Type B pancreatic cell (in vitro differentiated cells): ENCODE results near the gene MYOM3. TPM values are rescaled to one million over a fixed set of nuclear protein-coding genes. Genes with fewer than 3 reads are reported as not detected.
"Not testable (repeated sequence)": the region's sequence is repeated elsewhere in the genome, so short reads cannot be mapped to it uniquely, and the experiment has no call there.

Experiments
- DNase-seq: peaks from one replicate; pipeline ENCODE4 v3.0.0; 2021; ENCODE audit warnings: mixed read lengths; ENCODE audit not compliant: unreplicated experiment; ENCODE audit errors: extremely low spot score
- H3K27ac Mint-ChIP-seq: 2 replicates; pipeline ENCODE4 v1.8.0; 2021; ENCODE audit warnings: mild to moderate bottlenecking, mixed read lengths
- H3K27me3 Mint-ChIP-seq: 2 replicates; pipeline ENCODE4 v1.8.0; 2021; ENCODE audit warnings: mixed read lengths
- H3K36me3 Mint-ChIP-seq: 2 replicates; pipeline ENCODE4 v1.8.0; 2021; ENCODE audit warnings: mixed read lengths
- H3K4me1 Mint-ChIP-seq: one replicate; pipeline ENCODE4 v1.8.0; 2021; ENCODE audit warnings: mixed read lengths; ENCODE audit not compliant: unreplicated experiment
- H3K4me3 Mint-ChIP-seq: 2 replicates; pipeline ENCODE4 v1.8.0; 2021; ENCODE audit warnings: mild to moderate bottlenecking, mixed read lengths
- H3K9me3 Mint-ChIP-seq: 2 replicates; pipeline ENCODE4 v1.8.0; 2021; ENCODE audit warnings: mixed read lengths
- CTCF ChIP-seq: fragments of 200-600 bp; sonication (generic); conservative IDR thresholded peaks from 2 replicates; pipeline ENCODE4 v1.5.0; 2021; ENCODE audit warnings: antibody characterized with exemption, mild to moderate bottlenecking
- total RNA-seq: library from RNA; stranded (reverse); gene quantifications from 2 replicates; pipeline ENCODE4 v1.2.1, GENCODE V29; 2021; ENCODE audit warnings: low replicate concordance

MYOM3 gene
- total RNA-seq, 1 donor from 2014 or later = 0.70 TPM

DNA sequence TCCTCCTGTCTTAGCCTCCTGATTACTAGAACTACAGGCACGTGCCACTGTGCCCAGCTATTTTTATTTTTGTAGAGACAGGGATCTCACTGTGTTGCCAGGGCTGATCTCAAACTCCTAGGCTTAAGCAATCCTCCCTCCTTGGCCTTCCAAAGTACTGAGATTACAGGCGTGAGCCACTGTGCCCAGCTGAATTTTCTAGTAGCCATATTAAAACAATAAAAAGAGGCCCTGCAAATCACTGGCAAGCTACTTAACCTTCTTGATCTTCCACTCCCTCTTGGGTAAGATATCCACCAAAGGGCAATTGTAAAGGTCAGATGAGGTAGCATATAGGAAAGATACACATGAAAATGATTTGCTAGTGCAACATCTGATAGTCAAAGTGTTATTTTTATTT is 66.2 kb downstream of the MYOM3 start:
- no peak for TF ChIP-seq CTCF
- no peak overlapping the region for H3K4me3 Mint-ChIP-seq
- H3K4me1 Mint-ChIP-seq = peaks cover 25% of the 10 kb centered on the region
- H3K27ac Mint-ChIP-seq = peak overlapping the region; percentile 68
- H3K27me3 Mint-ChIP-seq = no peaks in the 10 kb centered on the region
- DNase-seq = no peak
- no peaks in the 10 kb centered on the region for H3K36me3 Mint-ChIP-seq
- no peaks in the 10 kb centered on the region for H3K9me3 Mint-ChIP-seq

GRCh38 chr1:24044672-24045071 is 67.3 kb downstream of the MYOM3 start:
- DNase-seq, H3K27me3 Mint-ChIP-seq, H3K9me3 Mint-ChIP-seq, H3K36me3 Mint-ChIP-seq, H3K4me3 Mint-ChIP-seq, H3K27ac Mint-ChIP-seq: not testable (repeated sequence)
- peaks cover 25% of the 10 kb centered on the region for H3K4me1 Mint-ChIP-seq

DNA sequence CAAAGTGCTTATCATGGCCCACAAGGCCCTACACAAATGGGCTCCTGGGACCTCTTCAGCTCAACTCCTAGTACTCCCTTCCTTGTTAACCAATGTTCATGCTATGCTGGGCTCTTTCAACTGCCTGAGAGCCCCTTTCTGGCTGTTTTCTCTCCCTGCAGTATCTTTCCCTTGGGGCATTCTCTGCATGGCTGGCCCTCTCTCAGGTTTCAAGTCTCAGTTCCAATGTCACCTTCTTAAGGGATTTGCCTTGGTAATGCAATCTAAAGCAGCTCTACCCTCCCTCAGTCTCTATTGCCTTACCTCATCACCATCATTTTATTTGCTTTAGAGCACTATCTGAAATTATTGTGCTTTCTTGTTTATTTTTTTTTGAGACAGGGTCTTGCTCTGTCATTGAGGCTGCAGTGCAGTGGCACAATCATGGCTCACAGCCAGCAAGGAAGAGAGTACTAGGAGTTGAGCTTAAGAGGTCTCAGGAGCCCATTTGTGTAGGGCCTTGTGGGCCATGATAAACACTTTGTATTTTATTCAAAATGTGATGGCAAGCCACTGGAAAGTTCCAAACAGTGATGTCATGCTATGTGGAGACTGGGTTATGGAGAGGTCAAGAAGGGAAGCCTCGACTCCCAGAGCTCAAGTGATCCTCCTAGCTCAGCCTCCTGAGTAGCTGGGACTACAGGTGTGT is 68.4 kb downstream of the MYOM3 start:
- Mint-ChIP-seq H3K27ac (no peak overlapping the region), H3K4me3 (no peak overlapping the region), H3K9me3 (no peaks in the 10 kb centered on the region), H3K4me1 (peaks cover 25% of the 10 kb centered on the region), H3K27me3 (no peaks in the 10 kb centered on the region), H3K36me3 (no peaks in the 10 kb centered on the region)
- TF ChIP-seq CTCF = no peak
- no peak for DNase-seq

DNA sequence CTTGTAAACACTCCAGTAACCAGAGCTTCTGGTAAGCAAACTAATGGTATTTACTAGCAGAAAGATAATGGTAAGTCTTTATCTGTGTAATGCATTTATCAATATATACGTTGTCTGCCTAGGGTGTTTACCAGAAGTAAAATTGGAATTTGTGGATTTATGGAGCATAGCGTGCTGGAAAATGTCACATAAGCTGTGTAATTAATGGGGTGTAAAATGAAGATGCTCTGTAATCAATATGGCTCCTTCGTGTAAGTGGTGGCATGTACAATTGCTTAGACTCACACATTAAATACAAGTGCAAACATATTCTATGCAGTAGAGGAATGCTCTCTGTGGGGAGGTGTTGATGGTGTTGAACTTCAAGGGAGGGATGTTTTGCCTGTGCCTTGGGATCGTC is 69.6 kb downstream of the MYOM3 start:
- H3K27ac Mint-ChIP-seq = no peak overlapping the region
- H3K36me3 Mint-ChIP-seq = no peaks in the 10 kb centered on the region
- H3K4me3 Mint-ChIP-seq = no peak overlapping the region
- TF ChIP-seq CTCF = no peak
- H3K9me3 Mint-ChIP-seq = no peaks in the 10 kb centered on the region
- DNase-seq = no peak
- peaks cover 25% of the 10 kb centered on the region for H3K4me1 Mint-ChIP-seq
- H3K27me3 Mint-ChIP-seq = no peaks in the 10 kb centered on the region

DNA sequence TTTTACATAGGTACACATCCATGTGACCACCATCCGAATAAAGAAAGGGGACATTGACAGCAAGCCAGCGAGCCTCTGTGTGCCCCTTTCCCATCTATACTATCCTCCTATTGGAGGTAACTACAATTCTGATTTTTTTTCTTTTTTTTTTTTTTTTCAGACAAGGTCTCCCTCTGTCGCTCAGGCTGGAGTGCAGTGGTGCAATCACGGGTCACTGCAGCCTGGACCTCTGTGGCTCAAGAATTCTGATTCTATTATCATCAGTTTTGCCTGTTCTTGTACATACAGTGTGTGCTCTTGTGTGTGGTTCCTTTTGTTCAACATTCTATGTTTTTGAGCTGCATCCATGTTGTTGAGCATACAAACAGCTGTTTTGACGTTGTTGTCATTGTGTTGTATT is 75.8 kb downstream of the MYOM3 start:
- Mint-ChIP-seq H3K4me3 (no peak overlapping the region), H3K27ac (no peak overlapping the region), H3K27me3 (no peaks in the 10 kb centered on the region), H3K4me1 (peaks cover 4% of the 10 kb centered on the region), H3K9me3 (no peaks in the 10 kb centered on the region), H3K36me3 (no peaks in the 10 kb centered on the region)
- TF ChIP-seq CTCF = no peak
- DNase-seq = no peak

DNA sequence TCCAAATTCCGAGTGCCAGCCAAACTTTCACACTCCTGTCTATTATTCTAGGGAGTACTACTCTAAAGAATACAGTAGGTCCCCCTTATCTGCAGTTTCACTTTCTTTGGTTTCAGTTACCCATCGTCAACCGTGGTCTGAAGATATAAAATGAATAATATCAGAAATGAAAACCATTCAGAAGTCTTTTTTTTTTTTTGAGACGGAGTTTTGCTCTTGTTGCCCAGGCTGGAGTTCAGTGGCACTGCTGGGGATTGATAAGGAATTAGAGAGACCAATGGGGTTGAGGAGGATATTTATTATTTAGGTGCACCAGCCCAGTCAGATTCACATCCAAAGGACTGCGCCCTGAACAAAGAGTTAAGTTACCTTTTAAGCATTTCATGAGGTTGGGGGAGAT is 79.0 kb downstream of the MYOM3 start:
- no peak overlapping the region for H3K27ac Mint-ChIP-seq
- H3K4me3 Mint-ChIP-seq = no peak overlapping the region
- peaks cover 11% of the 10 kb centered on the region for H3K4me1 Mint-ChIP-seq
- no peaks in the 10 kb centered on the region for H3K36me3 Mint-ChIP-seq
- no peaks in the 10 kb centered on the region for H3K27me3 Mint-ChIP-seq
- H3K9me3 Mint-ChIP-seq = peaks cover 3% of the 10 kb centered on the region
- no peak for DNase-seq
- no peak for TF ChIP-seq CTCF

DNA sequence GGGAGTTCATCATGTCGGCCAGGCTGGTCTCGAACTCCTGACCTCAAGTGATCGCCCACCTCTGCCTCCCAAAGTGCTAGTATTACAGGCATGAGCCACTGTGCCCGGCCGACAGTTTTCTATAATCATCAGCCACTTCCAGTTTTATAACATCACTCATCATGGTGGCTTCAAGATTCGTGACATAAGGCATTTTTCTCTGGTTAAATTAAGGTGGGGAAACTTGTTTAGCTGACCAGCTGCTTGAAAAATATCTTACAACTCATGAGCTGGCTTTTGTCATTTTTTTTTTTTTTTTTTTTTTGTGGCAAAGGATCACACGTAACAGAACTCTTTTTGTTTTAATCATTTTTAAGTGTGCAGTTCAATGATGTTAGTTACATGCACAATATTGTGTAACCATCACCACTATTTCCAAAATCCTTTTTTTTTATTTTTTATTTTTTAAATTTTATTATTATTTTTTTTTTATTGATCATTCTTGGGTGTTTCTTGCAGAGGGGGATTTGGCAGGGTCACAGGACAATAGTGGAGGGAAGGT is 80.9 kb downstream of the MYOM3 start:
- not testable (repeated sequence) for H3K36me3 Mint-ChIP-seq, H3K27me3 Mint-ChIP-seq, H3K4me1 Mint-ChIP-seq, H3K9me3 Mint-ChIP-seq, DNase-seq, H3K4me3 Mint-ChIP-seq
- H3K27ac Mint-ChIP-seq = peak overlapping the region; percentile 95
